HL-60 (cell line): ENCODE measurements around the gene DSCAML1.

Experiments
- DNase-seq, 2 experiments: peaks; one replicate each; pipeline ENCODE4 v3.0.0-alpha.2; 2010 to 2020; ENCODE audit warnings: low read depth in 1 of 2, low spot score in 1 of 2
- H3K27ac ChIP-seq: fragments of 250-450 bp; sonication (Bioruptor Pico); replicated peaks from 2 replicates; pipeline ENCODE4 v1.5.1; 2020; ENCODE audit warnings: mild to moderate bottlenecking, moderate library complexity
- H3K27me3 ChIP-seq: fragments of 250-450 bp; sonication (Bioruptor Pico); 2 replicates; pipeline ENCODE4 v1.5.1; 2021; ENCODE audit warnings: mild to moderate bottlenecking, moderate library complexity; ENCODE audit not compliant: insufficient read depth, poor library complexity, severe bottlenecking
- H3K4me3 ChIP-seq: replicated peaks from 2 replicates; pipeline ENCODE4 v1.5.1; 2011; ENCODE audit warnings: mild to moderate bottlenecking, control low read depth, low read length; ENCODE audit not compliant: insufficient read depth
- GABPA ChIP-seq: IDR thresholded peaks from 2 replicates; pipeline ENCODE4 v1.6.1; 2012; ENCODE audit warnings: low read depth
- POLR2AphosphoS5 ChIP-seq: IDR thresholded peaks from 2 replicates; pipeline ENCODE4 v1.6.1; 2012; ENCODE audit warnings: low read depth
- REST ChIP-seq: IDR thresholded peaks from 2 replicates; pipeline ENCODE4 v1.6.1; 2012; ENCODE audit warnings: low read depth; ENCODE audit not compliant: insufficient replicate concordance
- SPI1 ChIP-seq: IDR thresholded peaks from 2 replicates; pipeline ENCODE4 v1.6.1; 2012; ENCODE audit warnings: low read depth, mild to moderate bottlenecking, borderline replicate concordance
- TF ChIP-seq, protein P1 (sequence below): IDR thresholded peaks from one replicate; pipeline ENCODE4 v1.5.1; 2011; ENCODE audit warnings: low read length, control low read depth, inconsistent platforms; ENCODE audit not compliant: insufficient read depth

Gene DSCAML1

GRCh38 chr11:117532568-117532967 lies 264.4 kb downstream of the DSCAML1 start:
- Histone ChIP-seq H3K27ac (no peak overlapping the region), H3K4me3 (no peak overlapping the region), H3K27me3 (peaks cover 7% of the 10 kb centered on the region)
- TF ChIP-seq SPI1, result no peak
- TF ChIP-seq REST, result no peak
- no peak for TF ChIP-seq GABPA
- TF ChIP-seq, protein P1, sequence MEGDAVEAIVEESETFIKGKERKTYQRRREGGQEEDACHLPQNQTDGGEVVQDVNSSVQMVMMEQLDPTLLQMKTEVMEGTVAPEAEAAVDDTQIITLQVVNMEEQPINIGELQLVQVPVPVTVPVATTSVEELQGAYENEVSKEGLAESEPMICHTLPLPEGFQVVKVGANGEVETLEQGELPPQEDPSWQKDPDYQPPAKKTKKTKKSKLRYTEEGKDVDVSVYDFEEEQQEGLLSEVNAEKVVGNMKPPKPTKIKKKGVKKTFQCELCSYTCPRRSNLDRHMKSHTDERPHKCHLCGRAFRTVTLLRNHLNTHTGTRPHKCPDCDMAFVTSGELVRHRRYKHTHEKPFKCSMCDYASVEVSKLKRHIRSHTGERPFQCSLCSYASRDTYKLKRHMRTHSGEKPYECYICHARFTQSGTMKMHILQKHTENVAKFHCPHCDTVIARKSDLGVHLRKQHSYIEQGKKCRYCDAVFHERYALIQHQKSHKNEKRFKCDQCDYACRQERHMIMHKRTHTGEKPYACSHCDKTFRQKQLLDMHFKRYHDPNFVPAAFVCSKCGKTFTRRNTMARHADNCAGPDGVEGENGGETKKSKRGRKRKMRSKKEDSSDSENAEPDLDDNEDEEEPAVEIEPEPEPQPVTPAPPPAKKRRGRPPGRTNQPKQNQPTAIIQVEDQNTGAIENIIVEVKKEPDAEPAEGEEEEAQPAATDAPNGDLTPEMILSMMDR, result no peak
- DNase-seq, result no peak

- H3K4me3 ChIP-seq, result no peak overlapping the region
- H3K27me3 ChIP-seq, result peaks cover 8% of the 10 kb centered on the region
- DNase-seq, result no peak
- no peak for TF ChIP-seq SPI1
- no peak for TF ChIP-seq REST
- TF ChIP-seq POLR2AphosphoS5, result no peak
- TF ChIP-seq, protein P1, result no peak
- TF ChIP-seq GABPA, result no peak
- no peak overlapping the region for H3K27ac ChIP-seq
Observed at GRCh38 chr11:117529816-117530215, 267.2 kb downstream of the DSCAML1 start.

DNA sequence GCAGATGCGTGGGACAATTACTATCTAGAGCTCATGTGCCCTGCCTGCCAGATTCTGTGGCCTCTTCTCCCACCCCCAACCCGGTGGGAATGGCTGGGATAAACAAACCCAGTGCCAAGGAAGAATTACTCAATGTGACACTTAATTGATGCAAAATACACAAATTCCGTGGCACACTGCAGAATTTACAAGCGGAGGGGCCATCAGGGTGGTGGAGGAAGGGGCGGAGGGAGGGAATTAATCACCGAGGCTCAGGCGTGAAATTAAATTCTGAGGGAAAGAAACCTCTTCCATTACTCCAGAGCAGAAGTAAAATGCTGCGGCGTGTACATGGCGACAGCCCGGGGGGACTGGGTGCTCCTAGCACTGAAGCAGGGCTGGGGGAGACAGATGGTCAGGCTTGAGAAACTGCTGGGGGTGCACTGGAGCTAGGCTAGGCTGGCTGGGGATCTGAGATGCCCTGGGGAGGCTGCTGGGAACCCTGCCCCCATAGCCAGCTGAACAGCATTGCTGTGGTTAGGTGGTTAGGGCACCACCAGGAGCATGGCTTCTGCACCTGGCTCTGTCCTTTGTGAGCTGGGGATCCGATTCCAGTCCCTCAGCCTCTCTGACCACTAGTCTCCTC lies 268.8 kb downstream of the DSCAML1 start:
- Histone ChIP-seq H3K27ac (no peak overlapping the region), H3K27me3 (peaks cover 10% of the 10 kb centered on the region), H3K4me3 (no peak overlapping the region)
- DNase-seq, result no peak
- TF ChIP-seq SPI1 (no peak), POLR2AphosphoS5 (no peak), GABPA (no peak), REST (no peak)
- TF ChIP-seq, protein P1, result no peak
